Suprapubic skin (tissue), 4 donors: Measurements from ENCODE around the gene KCTD18. TPM values are rescaled to one million over a fixed set of nuclear protein-coding genes. Genes with fewer than 3 reads are reported as not detected.

ENCODE experiments used
- DNase-seq, 2 donors: peaks; one replicate each; pipeline ENCODE4 v3.0.0-alpha.2; 2019; ENCODE audit warnings: low spot score in 2 of 2
- H3K27ac ChIP-seq: fragments of 200-600 bp; sonication (generic); one replicate; pipeline ENCODE4 v1.5.1; 2019
- H3K27me3 ChIP-seq: fragments of 200-600 bp; sonication (generic); one replicate; pipeline ENCODE4 v1.5.1; 2019
- H3K36me3 ChIP-seq: fragments of 200-600 bp; sonication (generic); one replicate; pipeline ENCODE4 v1.5.1; 2019
- H3K4me1 ChIP-seq: fragments of 200-600 bp; sonication (generic); one replicate; pipeline ENCODE4 v1.5.1; 2019
- H3K4me3 ChIP-seq: fragments of 200-600 bp; sonication (generic); one replicate; pipeline ENCODE4 v1.5.1; 2019; ENCODE audit warnings: mild to moderate bottlenecking
- H3K9me3 ChIP-seq: fragments of 200-600 bp; sonication (generic); one replicate; pipeline ENCODE4 v1.5.1; 2019
- CTCF ChIP-seq, 2 donors: fragments of 200-600 bp in 1 of 2; fragments of 450-650 bp in 1 of 2; sonication (generic) in 1 of 2; IDR thresholded peaks; one replicate each; pipeline ENCODE4 v1.5.1; 2016 to 2019; ENCODE audit warnings: antibody characterized with exemption in 2 of 2, mild to moderate bottlenecking in 1 of 2, moderate library complexity in 1 of 2
- EP300 ChIP-seq: sonication (generic); formaldehyde crosslinking; IDR thresholded peaks from one replicate; pipeline ENCODE4 v1.6.1; 2017; ENCODE audit warnings: antibody characterized with exemption
- POLR2A ChIP-seq, 2 donors: fragments of 450-650 bp; IDR thresholded peaks; one replicate each; pipeline ENCODE4 v1.6.1; 2017; ENCODE audit warnings: antibody characterized with exemption in 2 of 2, mild to moderate bottlenecking in 2 of 2, moderate library complexity in 2 of 2
- POLR2AphosphoS5 ChIP-seq, 3 donors: sonication (generic); formaldehyde crosslinking; IDR thresholded peaks; one replicate each; pipeline ENCODE4 v1.6.1; 2017; ENCODE audit warnings: antibody characterized with exemption in 3 of 3
- WGBS: methylation state at CpG from one replicate; pipeline ENCODE4 v1.1.5; 2018; 5-methylcytosine and 5-hydroxymethylcytosine counted together
- total RNA-seq, 4 donors: library from RNA; depleted of rRNA; stranded (reverse); fragments of >200 nt; gene quantifications; one replicate each; pipeline ENCODE4 v1.1.0, GENCODE V29; 2016

Gene KCTD18
- total RNA-seq, 4 donors from 2014 or later: 14.0 to 22.8 (median 21.2) TPM

GRCh38 chr2:200479692-200480265, 30.1 kb downstream of the KCTD18 start:
- no peak for TF ChIP-seq CTCF (IDR thresholded peaks at IDR 0.05)
- no peak for TF ChIP-seq POLR2A (IDR thresholded peaks at IDR 0.05)
- TF ChIP-seq EP300: no peak
- no peak for TF ChIP-seq POLR2AphosphoS5 (IDR thresholded peaks at IDR 0.05)
- H3K4me1 ChIP-seq: peaks cover 5% of the 10 kb centered on the region
- no peak for DNase-seq
- H3K27me3 ChIP-seq: no peaks in the 10 kb centered on the region
- H3K36me3 ChIP-seq: peaks cover 42% of the 10 kb centered on the region
- WGBS: 53% methylated on average over 8 of the region's 8 CpGs
- H3K27ac ChIP-seq: no peak overlapping the region
- H3K9me3 ChIP-seq: no peaks in the 10 kb centered on the region
- H3K4me3 ChIP-seq: no peak overlapping the region

DNA sequence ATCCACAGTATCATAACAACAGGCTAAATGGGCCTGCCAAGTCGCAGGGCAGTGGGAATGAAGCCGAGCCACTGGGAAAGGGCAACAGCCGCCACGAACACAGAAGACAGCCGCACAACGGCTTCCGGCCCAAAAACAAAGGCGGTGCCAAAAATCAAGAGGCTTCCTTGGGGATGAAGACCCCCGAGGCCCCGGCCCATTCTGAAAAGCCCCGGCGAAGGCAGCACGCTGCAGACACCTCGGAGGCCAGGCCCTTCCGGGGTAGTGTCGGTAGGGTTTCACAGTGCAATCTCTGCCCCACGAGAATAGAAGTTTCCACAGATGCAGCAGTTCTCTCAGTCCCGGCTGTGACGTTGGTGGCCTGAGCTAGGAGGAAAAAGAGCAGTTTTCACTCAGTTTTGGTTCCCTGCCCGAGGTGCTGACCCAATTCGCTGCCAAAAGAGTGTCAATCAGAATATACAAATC, 32.2 kb downstream of the KCTD18 start:
- H3K36me3 ChIP-seq: peaks cover 61% of the 10 kb centered on the region
- 83% methylated on average over 13 of the region's 21 CpGs for WGBS
- no peak for DNase-seq
- TF ChIP-seq EP300 (no peak), POLR2AphosphoS5 (IDR thresholded peaks at IDR 0.05) (no peak)
- H3K4me1 ChIP-seq: no peaks in the 10 kb centered on the region
- H3K4me3 ChIP-seq: no peak overlapping the region
- H3K27me3 ChIP-seq: no peaks in the 10 kb centered on the region
- no peaks in the 10 kb centered on the region for H3K9me3 ChIP-seq
- no peak overlapping the region for H3K27ac ChIP-seq

- peaks cover 70% of the 10 kb centered on the region for H3K36me3 ChIP-seq
- DNase-seq: no peak
- H3K27ac ChIP-seq: no peak overlapping the region
- no peak overlapping the region for H3K4me3 ChIP-seq
- WGBS: 84% methylated on average over 8 of the region's 8 CpGs
- H3K4me1 ChIP-seq: no peaks in the 10 kb centered on the region
- TF ChIP-seq CTCF (IDR thresholded peaks at IDR 0.05) (no peak), EP300 (no peak), POLR2A (IDR thresholded peaks at IDR 0.05) (no peak), POLR2AphosphoS5 (IDR thresholded peaks at IDR 0.05) (no peak)
- no peaks in the 10 kb centered on the region for H3K9me3 ChIP-seq
- H3K27me3 ChIP-seq: no peaks in the 10 kb centered on the region
Observed at GRCh38 chr2:200476836-200477235, 33.0 kb downstream of the KCTD18 start.

GRCh38 chr2:200475795-200476194, 34.1 kb downstream of the KCTD18 start:
- H3K4me1 ChIP-seq: no peaks in the 10 kb centered on the region
- DNase-seq: no peak
- no peaks in the 10 kb centered on the region for H3K9me3 ChIP-seq
- no peak overlapping the region for H3K27ac ChIP-seq
- peaks cover 75% of the 10 kb centered on the region for H3K36me3 ChIP-seq
- no peak overlapping the region for H3K4me3 ChIP-seq
- TF ChIP-seq EP300 (no peak), POLR2A (IDR thresholded peaks at IDR 0.05) (no peak), POLR2AphosphoS5 (IDR thresholded peaks at IDR 0.05) (no peak), CTCF (IDR thresholded peaks at IDR 0.05) (no peak)
- no peaks in the 10 kb centered on the region for H3K27me3 ChIP-seq
- WGBS: 97% methylated on average over 4 of the region's 4 CpGs

- TF ChIP-seq POLR2A (IDR thresholded peaks at IDR 0.05): no peak
- no peak for TF ChIP-seq CTCF (IDR thresholded peaks at IDR 0.05)
- TF ChIP-seq POLR2AphosphoS5 (IDR thresholded peaks at IDR 0.05): no peak
- TF ChIP-seq EP300: no peak
- DNase-seq: no peak
- H3K27ac ChIP-seq: no peak overlapping the region
- H3K4me3 ChIP-seq: no peak overlapping the region
- no peaks in the 10 kb centered on the region for H3K9me3 ChIP-seq
- H3K27me3 ChIP-seq: no peaks in the 10 kb centered on the region
- peaks cover 80% of the 10 kb centered on the region for H3K36me3 ChIP-seq
- H3K4me1 ChIP-seq: no peaks in the 10 kb centered on the region
- whole genome bisulfite sequencing: 93% methylated on average over 14 of the region's 14 CpGs
Observed at GRCh38 chr2:200472853-200473464, 36.9 kb downstream of the KCTD18 start.
